Mesodermal cell (in vitro differentiated cells): ENCODE results near the gene NCAPD3.

ENCODE experiments used
- H3K27ac ChIP-seq: 2 replicates; pipeline ENCODE4 v1.7.0; 2013; ENCODE audit warnings: mild to moderate bottlenecking, low read depth, low read length, moderate library complexity; ENCODE audit not compliant: severe bottlenecking
- H3K36me3 ChIP-seq: 2 replicates; pipeline ENCODE4 v1.7.1; 2013; ENCODE audit warnings: mild to moderate bottlenecking, low read length, moderate library complexity; ENCODE audit not compliant: control insufficient read depth, insufficient read depth
- H3K4me1 ChIP-seq: one replicate; pipeline ENCODE4 v1.7.1; 2013; ENCODE audit warnings: mild to moderate bottlenecking, low read length; ENCODE audit not compliant: insufficient read depth, control insufficient read depth, poor library complexity, severe bottlenecking
- H3K4me3 ChIP-seq: 2 replicates; pipeline ENCODE4 v1.7.0; 2013; ENCODE audit warnings: low read length, control low read depth, mild to moderate bottlenecking; ENCODE audit not compliant: insufficient read depth, poor library complexity, severe bottlenecking; ENCODE audit errors: extremely low read depth
- H3K9me3 ChIP-seq: 2 replicates; pipeline ENCODE4 v1.7.1; 2013; ENCODE audit warnings: mild to moderate bottlenecking, low read length, moderate library complexity; ENCODE audit not compliant: control insufficient read depth
- WGBS, 2 experiments: methylation state at CpG; one replicate each; pipeline ENCODE4 v1.1.5; 2013; ENCODE audit warnings: missing lambda C conversion rate in 2 of 2; ENCODE audit not compliant: insufficient coverage in 2 of 2; 5-methylcytosine and 5-hydroxymethylcytosine counted together

The NCAPD3 gene

DNA sequence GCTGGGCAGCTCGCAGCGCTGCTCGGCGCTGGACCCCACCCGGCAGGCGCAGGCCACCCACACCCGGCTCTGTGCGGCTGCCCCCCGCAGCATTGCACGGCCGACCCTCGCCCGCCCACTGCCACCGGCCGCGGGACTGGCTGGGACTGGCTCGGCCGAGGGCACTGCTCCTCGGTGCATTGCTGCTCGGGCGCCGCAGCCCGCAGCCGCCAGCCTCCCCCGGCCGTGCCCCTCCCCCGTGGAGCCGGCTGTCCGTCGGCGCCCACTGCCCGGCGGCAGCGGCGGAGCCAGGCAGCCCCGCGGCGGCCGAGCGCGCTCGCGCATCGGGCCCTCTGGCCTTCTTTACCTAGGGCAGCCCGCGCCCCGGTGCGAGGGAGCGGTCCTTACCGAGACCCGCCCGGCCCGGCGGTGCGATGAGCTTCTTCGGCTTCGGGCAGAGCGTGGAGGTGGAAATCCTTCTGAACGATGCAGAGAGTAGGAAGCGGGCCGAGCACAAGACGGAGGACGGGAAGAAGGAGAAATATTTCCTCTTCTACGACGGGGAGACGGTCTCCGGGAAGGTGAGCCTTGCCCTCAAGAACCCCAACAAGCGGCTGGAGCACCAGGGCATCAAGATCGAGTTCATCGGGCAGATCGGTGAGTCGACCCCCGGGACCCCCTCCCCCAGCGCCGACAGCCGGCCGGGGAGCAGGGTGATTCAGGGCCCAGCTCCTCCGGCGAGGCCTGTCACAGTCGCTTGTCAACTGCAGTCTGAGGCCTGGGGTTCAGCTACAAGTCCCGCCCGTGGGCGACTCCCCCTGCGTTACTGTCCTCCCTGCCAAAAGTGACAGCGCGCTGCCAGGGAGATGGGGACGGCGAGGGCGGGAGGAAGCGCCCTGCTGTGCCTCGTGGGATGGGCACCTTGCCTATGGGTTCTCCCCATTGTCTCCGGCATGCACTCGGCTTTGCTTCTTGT lies 1.2 kb upstream of the NCAPD3 start:
- peak overlapping the region; percentile 82 for H3K4me3 ChIP-seq
- no peaks in the 10 kb centered on the region for H3K9me3 ChIP-seq

GRCh38 chr11:134223121-134223520 lies 646 bp downstream of the NCAPD3 start:
- Histone ChIP-seq H3K4me3 (peak overlapping the region; percentile 82), H3K36me3 (peaks cover 26% of the 10 kb centered on the region), H3K9me3 (no peaks in the 10 kb centered on the region), H3K27ac (no peak overlapping the region), H3K4me1 (peaks cover 6% of the 10 kb centered on the region)
- WGBS, 2 experiments: 3 to 10% methylated on average over 4 to 5 of the region's 5 CpGs

More for the DNA sequence above, 1.2 kb upstream of the NCAPD3 start:
- H3K36me3 ChIP-seq: peaks cover 10% of the 10 kb centered on the region
- peak overlapping the region; percentile 29 for H3K27ac ChIP-seq
- WGBS, 2 experiments: 1% methylated on average over 58 to 82 of the region's 93 CpGs
- H3K4me1 ChIP-seq: peaks cover 16% of the 10 kb centered on the region

DNA sequence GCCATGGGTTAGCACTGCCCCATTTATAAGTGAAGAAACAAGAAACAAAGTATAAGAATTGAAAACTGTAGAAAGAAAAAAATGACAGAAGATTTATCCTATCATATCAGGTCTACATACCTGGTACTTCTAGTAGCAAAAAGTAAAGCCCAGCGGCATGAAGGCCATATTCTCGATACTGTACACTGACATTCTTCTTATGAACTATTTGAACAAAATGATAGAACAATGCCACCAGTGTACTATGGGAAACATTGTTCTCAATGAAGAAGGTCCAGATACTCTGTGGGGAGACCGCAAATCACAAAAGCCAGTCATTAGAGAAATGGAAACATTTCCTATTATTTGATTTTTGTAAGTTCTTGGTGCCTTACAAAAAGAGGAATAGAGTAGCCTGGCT lies 7.0 kb downstream of the NCAPD3 start:
- WGBS, 2 experiments: 93% methylated on average over 3 of the region's 3 CpGs; no CpG with 5 or more reads in 1 of the 2 experiments
- no peak overlapping the region for H3K4me3 ChIP-seq
- peaks cover 46% of the 10 kb centered on the region for H3K36me3 ChIP-seq
- H3K9me3 ChIP-seq: no peaks in the 10 kb centered on the region
- H3K27ac ChIP-seq: no peak overlapping the region
- no peaks in the 10 kb centered on the region for H3K4me1 ChIP-seq

GRCh38 chr11:134215836-134216235 lies 7.9 kb downstream of the NCAPD3 start:
- Histone ChIP-seq H3K4me3 (no peak overlapping the region), H3K4me1 (no peaks in the 10 kb centered on the region), H3K27ac (no peak overlapping the region), H3K9me3 (no peaks in the 10 kb centered on the region), H3K36me3 (peaks cover 51% of the 10 kb centered on the region)
- WGBS, 2 experiments: 88 to 100% methylated on average over 4 to 6 of the region's 7 CpGs

GRCh38 chr11:134207538-134208239 lies 16.1 kb downstream of the NCAPD3 start:
- peaks cover 80% of the 10 kb centered on the region for H3K36me3 ChIP-seq
- H3K4me1 ChIP-seq: no peaks in the 10 kb centered on the region
- 91 to 95% methylated on average over 8 to 12 of the region's 16 CpGs for WGBS, 2 experiments
- no peak overlapping the region for H3K27ac ChIP-seq
- H3K9me3 ChIP-seq: no peaks in the 10 kb centered on the region
- H3K4me3 ChIP-seq: no peak overlapping the region

GRCh38 chr11:134206185-134206584 lies 17.6 kb downstream of the NCAPD3 start:
- Histone ChIP-seq H3K27ac (no peak overlapping the region), H3K36me3 (peaks cover 87% of the 10 kb centered on the region), H3K9me3 (no peaks in the 10 kb centered on the region), H3K4me3 (no peak overlapping the region), H3K4me1 (no peaks in the 10 kb centered on the region)
- 94 to 100% methylated on average over 2 to 3 of the region's 5 CpGs for WGBS, 2 experiments

DNA sequence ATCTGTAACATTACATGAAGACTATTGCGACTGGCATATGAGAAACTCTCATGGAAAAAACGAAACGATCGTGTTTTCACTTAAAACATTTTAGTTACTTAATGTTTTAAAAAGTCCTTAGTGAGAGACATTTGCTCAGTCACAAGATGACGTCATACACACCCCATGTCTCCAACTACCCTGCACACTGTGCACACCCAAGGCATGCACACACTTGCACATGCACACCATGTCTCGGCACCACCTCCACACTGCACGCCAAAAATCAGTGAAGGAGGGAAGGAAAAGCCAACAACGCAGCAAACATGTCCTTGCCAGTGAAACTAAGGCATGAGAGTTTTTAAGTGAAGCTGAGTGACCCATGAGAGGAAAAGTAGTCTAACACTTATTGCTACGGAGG lies 18.0 kb downstream of the NCAPD3 start:
- H3K4me1 ChIP-seq: no peaks in the 10 kb centered on the region
- H3K27ac ChIP-seq: no peak overlapping the region
- H3K36me3 ChIP-seq: peaks cover 86% of the 10 kb centered on the region
- H3K4me3 ChIP-seq: no peak overlapping the region
- 60 to 100% methylated on average over 1 of the region's 9 CpGs for WGBS, 2 experiments
- no peaks in the 10 kb centered on the region for H3K9me3 ChIP-seq

DNA sequence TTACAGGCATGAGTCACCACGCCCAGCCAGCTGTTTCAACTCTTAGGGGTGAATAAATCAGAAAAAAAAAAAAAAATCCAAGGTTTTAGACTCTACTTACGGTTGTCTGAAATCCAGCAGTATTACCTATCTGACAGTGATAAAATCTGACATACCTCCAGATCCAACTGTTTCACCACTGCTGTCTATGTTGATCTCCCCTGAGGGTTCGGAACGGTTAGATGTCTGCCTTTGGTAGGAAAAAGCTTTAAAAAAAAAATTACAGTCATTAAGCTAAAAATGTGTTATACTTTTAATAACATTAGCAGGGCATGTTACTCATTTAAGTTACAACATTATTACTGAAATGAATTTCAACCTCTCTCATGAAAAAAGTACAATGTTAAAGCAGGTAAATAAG lies 21.1 kb downstream of the NCAPD3 start:
- 100% methylated on average over 1 of the region's 4 CpGs; no CpG with 5 or more reads in 1 of the 2 experiments for WGBS, 2 experiments
- Histone ChIP-seq H3K4me1 (no peaks in the 10 kb centered on the region), H3K9me3 (no peaks in the 10 kb centered on the region), H3K27ac (no peak overlapping the region), H3K4me3 (no peak overlapping the region), H3K36me3 (peaks cover 76% of the 10 kb centered on the region)

GRCh38 chr11:134200688-134201087 lies 23.1 kb downstream of the NCAPD3 start:
- Histone ChIP-seq H3K4me1 (no peaks in the 10 kb centered on the region), H3K27ac (no peak overlapping the region), H3K36me3 (peaks cover 77% of the 10 kb centered on the region), H3K4me3 (no peak overlapping the region), H3K9me3 (no peaks in the 10 kb centered on the region)
- 92 to 100% methylated on average over 4 of the region's 6 CpGs for WGBS, 2 experiments

DNA sequence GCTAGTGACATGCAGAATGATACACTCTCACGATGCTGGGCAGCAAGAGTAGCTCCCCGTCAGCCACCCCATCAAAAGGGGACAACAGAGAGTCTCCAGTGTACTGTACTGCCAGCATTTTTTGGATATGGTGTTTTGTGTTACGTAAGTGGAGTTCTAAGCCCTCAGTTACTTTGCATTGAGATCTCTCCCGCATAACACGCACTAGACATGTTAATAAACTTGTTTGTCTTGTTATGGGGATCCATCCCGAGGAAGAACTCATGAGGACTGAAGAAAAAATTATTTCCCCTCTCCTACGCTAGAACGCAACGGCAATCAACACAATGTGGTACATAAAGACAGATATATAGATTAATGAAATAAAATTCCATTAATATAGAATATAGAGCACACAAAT lies 24.2 kb downstream of the NCAPD3 start:
- 92 to 100% methylated on average over 1 to 4 of the region's 9 CpGs for WGBS, 2 experiments
- H3K4me1 ChIP-seq: no peaks in the 10 kb centered on the region
- H3K4me3 ChIP-seq: no peak overlapping the region
- peaks cover 77% of the 10 kb centered on the region for H3K36me3 ChIP-seq
- H3K9me3 ChIP-seq: no peaks in the 10 kb centered on the region
- no peak overlapping the region for H3K27ac ChIP-seq
